ENCODE results near the gene MIER1.
"Not testable (repeated sequence)": the region's sequence is repeated elsewhere in the genome, so short reads cannot be mapped to it uniquely, and the experiment has no call there.

The MIER1 gene

DNA sequence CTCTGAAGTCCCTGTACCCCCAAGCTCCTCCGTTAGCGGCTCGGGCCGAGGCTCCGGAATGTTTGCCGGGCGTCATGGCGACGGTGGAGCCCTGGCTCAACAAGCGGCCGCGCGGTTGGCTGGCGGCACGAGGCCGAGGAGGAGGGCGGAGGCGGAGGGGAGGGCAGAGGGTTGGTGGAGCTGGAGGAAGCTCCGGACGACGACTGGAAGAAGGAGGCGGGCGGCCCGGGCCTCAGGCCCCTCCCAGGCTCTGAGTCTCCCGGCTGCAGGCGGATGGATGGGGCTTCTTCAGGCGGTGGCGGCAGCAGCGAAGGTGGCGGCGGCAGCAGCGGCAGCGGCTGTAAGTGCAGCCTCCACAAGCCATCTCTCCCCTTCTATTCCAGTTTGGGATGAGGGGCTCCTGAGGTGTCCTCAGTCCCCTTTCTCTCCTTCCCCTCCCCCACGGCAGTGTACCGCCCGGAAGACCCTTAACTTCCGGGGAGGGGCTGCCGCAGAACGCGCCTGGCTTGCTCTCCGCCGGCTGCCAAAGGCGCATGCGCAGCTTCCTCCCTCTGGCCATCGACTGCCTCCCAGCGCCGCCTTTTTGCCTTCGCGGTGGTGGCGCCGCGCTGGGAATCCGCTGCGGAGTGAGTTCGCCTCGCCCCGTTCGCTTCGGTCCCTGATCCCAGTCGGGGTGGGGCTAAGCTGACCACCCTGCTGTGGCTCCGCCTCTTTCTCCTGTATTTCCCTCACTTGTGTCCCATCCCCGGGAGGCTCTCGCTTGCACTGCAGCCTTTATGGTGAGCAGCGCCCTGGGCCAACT is at the start of gene MIER1, which contains the start of gene DNAI4:
MIER1 (plus strand) TSS at position 235 of the 802 bp plus-strand sequence; CDS start at position 274, 39 bp downstream.
DNAI4 (minus strand) TSS at position 101 of the 802 bp plus-strand sequence; CDS start at position 76, 25 bp downstream.
- DNase-seq (ENCODE audit: low spot score) = peak; percentile 98

- no peak for DNase-seq (ENCODE audit: low spot score)
These were observed 48.1 kb upstream of the MIER1 start for GRCh38 chr1:66876664-66877063.

DNA sequence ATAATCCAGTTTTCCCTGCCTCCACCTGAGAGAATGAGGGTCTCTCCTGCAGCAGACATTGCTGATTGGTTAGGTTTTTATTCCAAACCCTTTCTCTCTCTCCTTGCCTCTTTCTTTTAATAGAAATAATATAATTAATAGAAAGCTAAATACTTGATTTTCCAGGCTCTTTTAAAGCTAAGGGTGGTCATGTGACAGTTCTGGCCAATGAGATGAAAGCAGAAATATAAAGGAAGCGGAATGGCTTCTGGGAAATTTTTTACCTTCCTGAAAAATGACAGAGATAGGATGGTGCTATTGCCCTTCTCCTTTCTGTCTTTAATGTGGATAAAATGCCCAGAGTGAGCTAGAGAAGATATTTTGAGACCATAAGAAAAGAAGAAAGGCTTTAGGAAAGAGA is 35.8 kb upstream of the MIER1 start:
- DNase-seq (ENCODE audit: low spot score) = no peak

- DNase-seq (ENCODE audit: low spot score) = no peak
These were observed 34.2 kb upstream of the MIER1 start for GRCh38 chr1:66890621-66891020.

- DNase-seq (ENCODE audit: low spot score) = no peak
These were observed 31.1 kb upstream of the MIER1 start for GRCh38 chr1:66893712-66894111.

- not testable (repeated sequence) for DNase-seq (ENCODE audit: low spot score)
These were observed 9.6 kb upstream of the MIER1 start for GRCh38 chr1:66915203-66915602.

DNA sequence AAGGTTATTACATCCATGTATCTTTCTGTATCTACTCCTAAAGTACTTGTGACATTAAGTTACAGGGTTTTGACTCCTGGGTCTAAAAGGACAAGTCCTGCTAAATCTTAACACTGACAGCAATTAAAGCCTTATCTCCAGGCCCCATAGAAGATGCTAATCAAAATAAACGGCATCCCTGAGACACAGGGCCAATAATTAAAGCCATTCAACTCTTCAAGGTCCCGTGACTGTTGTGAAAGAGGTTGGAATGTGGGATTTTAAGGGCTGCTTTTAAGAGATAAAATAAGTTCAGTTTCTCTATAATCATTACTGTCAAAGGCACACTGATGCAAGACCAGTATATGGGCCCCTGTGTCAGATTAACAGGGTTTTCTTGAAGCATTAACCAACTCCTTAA is 8.5 kb upstream of the MIER1 start:
- DNase-seq (ENCODE audit: low spot score) = no peak

DNA sequence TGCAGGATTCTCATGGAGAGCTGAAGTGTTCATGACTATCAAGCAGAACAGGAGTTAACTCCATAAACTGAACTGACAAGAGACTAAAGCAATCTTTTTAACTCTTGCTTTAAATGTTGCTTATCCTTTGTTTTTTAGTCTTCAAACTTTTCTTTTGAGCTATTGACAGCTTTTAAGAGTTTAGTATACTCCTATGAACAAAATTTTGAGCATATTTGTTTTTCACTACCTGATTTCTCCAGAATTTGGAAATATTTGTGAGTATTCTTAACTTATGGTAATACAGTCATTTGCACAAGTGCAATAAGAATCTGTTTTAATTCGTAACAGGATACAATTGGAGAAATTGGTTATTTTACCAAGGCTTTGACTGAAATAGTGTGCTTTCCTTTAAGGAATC is 7.3 kb upstream of the MIER1 start:
- no peak for DNase-seq (ENCODE audit: low spot score)

DNA sequence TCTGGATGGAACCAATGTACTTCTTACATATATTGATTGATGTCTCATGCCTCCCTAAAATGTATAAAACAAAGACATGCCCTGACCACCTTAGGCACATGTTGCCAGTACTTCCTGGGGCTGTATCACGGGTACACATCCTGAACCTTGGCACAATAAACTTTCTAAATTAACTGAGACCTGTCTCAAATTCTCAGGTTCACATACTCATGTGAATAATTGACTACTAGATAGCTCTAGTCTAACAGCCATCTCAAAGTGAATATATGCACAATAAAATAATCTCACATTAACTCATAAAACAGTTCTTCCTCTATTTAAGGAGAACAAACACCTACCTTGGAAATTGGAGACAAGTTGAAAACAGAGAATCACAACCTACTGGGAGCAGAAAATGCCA is 5.7 kb upstream of the MIER1 start:
- no peak for DNase-seq (ENCODE audit: low spot score)

DNA sequence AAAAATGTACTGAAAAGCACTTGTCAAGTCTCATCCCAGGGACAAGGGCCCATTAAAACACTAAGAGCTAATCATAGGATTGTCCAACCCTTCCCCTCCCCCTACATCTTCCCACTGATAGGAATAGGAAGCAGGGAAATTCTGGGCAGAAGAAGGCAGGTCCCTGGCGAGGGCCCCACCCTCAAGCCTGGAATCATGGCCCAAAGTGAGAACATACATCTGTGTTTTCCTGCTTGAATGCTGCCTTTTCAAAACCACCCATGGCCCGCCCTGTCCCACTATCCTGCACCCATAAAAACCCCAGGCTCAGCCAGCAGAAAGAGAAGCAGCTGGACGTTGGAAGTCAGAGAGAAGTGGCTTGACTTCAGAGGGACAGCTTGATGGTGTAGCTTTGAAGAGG is 5.0 kb upstream of the MIER1 start:
- DNase-seq (ENCODE audit: low spot score) = no peak

GRCh38 chr1:66920543-66920942 is 4.2 kb upstream of the MIER1 start:
- DNase-seq (ENCODE audit: low spot score) = no peak

DNA sequence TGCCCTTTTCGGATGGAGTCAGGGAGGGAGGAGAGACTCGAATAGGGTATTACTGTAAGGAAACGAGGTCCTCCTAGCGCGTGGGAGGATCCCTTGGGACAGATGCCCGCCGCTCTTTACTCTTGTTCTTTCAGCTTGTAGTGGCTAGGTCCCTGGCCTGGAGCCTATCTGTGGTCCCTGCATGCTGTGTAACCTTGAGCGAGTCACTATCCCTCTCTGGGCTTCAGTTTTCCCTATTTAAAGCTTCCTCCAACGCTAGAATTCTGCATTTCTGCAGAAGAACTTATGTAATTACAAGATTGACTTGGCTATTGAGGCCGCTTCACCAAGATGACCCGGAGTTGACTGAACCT is 744 bp downstream of the MIER1 start:
- DNase-seq (ENCODE audit: low spot score) = no peak

DNA sequence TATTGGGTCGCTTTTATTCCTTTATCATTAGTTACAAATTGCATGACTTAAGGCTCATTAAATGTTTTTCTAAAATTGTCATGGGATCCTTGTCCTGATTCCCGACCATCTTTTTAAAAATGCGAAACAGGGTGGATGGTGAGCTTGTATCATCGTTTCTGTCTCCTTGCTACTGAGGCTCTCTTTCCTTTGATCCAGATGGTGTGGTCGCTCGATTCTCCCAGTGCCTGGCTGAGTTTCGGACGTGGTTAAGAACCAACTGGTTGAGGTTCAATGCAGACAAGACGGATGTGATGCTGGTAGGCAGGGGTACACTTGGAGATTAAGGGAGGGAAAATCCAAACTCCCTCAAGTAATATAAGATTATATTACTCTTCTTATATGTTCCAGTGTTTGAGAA is 1.2 kb downstream of the MIER1 start:
- DNase-seq (ENCODE audit: low spot score) = no peak

- no peak for DNase-seq (ENCODE audit: low spot score)
These were observed 2.7 kb downstream of the MIER1 start for GRCh38 chr1:66927528-66927927.

DNA sequence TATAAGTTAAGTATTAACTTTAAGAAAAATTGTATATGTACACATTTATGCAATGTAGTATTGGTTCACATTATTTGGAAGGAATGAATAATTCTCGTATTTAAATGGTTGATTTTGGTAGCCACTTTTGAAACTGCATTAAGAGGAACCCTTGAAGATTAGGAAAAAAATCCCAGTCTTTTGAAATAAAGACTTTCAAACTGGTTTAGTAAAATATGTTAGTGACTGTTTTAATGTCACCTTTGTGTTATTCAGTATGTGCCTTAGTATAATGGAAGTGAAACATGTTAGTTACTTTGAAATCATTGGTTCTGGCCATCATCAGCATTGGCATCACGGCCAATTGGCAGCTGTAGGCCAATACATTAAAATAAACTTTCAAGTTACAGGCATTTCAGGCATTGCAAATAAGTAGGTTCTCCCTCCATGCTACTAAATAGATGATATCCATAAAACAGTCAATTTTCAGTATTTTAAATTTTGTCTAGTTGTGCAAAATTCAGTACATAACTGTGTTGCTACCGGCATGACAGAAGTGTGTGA is 4.4 kb downstream of the MIER1 start:
- DNase-seq (ENCODE audit: low spot score) = no peak

- no peak for DNase-seq (ENCODE audit: low spot score)
These were observed 4.9 kb downstream of the MIER1 start for GRCh38 chr1:66929691-66929998.

DNA sequence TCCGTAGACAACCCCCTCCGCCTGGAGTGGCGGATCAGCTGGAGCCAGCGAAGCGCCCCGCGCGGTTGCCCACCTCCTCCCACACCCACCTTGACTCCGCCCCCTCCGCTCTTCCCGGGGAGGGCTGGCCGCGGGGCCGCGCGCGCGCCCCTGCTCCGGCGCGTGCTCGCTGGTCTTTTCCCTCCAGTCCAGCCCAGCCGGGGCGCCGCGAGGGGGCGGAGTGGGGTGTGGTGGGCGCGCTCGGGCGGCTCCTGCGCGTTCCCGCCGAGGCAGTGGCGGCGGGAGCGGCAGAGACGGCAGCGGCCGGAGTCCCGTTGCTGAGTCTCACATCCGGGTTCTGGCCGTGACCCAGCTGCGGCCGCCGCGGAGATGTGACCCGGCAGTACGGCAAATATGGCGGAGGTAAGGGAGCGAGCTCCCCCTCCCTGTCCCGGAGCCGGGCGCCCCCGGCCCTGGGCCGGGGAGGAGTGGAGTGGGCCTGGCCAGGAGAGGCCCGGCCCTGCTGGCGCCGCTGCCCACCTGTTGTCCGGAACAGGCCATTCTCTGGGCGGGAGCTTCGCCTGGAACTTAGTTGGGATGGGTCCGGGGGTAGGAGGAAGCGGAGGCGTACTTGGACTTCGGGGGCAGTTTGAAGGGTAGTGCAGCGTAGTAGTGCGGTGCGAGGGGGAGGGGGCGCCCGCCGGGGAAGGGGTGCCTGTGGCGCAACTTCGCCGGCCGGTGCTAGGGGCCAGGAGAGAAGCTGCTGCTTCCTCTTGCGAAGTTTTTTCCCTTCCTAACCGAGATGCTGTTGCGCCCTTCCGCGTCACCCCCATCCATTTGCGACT is 5.4 kb downstream of the MIER1 start:
- peak; percentile 97 for DNase-seq (ENCODE audit: low spot score)

DNA sequence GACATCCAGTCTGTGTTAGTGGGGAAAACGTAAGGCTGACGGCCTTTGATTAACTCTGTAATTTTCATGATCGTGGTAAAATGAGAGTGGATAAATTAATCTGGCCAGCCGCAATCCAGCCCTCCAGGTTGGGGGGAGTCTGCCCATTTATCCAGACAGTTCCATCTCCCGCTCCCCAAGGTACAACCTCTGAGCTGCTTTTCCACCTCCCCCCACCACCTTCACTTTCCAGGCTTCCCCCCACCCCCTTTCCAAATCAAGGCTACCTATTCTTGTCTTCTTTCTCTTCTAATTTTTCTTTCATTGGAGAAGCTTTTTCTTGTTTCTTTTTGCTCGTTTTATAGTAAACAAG is 6.0 kb downstream of the MIER1 start:
- DNase-seq (ENCODE audit: low spot score) = no peak

- DNase-seq (ENCODE audit: low spot score) = no peak
These were observed 6.8 kb downstream of the MIER1 start for GRCh38 chr1:66931590-66931989.

DNA sequence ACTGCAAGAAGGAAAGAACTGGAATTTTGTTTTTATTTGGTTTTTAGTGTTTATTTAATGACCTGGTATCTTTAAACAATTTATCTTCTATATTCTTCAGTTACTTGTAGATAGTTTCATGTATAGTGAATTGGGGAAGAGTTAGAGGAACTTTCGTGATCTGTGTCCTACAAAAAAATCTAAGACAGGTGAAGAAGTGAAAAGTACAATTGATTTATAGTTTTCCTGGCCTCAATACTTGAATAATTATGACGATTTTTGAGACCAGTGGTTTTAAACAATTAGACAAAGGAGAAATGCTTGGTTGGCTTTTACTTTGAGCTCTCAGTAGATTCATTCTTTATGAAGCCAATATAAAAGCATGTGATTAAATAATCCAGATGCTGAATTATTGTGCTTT is 7.5 kb downstream of the MIER1 start:
- DNase-seq (ENCODE audit: low spot score) = no peak

DNA sequence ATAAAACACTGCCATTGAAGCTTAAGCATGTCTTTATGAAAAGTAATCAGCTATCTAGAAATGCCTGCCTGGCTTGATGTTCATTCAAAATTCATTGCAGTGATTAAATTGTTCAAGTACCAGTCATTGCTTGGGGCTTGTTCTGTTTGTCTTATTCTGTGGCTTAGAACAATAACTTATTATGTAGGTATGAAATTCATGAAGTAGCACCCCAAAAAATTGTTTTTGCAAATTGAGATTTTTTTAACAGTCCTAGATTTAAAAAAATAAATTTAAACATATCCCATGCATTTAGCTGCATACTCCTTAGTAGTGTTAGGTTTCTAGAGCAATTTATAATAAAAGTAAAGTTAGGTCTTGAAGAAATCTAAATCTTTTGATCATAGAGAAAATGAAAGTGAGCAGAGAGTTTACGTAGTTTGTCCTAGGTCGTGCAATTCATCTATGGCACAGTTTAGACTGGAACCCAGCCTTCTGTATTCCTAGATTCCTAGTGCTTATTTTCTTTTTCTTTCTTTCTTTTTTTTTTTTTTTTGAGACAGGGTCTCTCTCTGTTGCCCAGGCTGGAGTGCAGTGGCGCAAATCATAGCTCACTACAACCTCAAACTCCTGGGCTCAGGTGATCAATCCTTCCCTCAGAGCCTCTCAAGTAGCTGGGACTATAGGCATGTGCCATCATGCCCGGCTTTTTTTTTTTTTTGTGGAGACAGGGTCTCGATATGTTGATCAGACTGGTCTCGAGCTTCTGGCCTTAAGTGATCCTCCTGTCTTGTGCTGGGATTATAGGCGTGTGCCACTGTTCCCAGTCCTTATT is 9.3 kb downstream of the MIER1 start:
- DNase-seq (ENCODE audit: low spot score) = no peak

DNA sequence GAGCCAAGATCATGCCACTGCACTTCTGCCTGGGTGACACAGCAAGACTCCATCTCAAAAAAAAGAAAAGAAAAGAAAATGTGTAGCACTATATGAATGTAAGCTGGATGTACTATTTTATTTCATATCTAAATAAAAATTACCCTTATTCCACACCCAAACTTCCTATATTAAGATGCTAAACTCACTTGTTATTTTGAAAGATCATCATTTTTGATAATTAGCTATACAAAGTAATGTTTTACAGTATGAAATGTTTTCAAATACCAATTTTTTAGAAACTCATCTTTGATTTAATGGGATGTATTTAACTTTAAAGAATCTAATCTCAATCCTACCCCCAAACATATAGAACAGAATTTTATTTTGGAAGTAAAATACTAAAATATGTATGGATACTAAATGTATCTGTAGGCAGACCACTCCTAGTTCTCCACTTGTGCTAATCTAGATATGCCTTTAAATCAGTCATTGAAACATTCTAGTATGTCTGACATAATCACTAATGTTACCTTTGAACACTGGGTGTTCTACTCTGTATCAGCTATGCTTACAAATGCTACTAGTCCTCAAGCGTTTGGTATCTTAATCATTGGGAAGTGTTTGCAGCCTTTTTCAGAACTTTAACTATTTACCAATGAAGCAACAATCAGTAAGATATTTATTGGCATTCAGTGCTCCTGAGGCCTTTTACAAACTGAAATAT is 12.9 kb downstream of the MIER1 start:
- no peak for DNase-seq (ENCODE audit: low spot score)

Measured in left forelimb (tissue), 1 donor.